Small intestine (tissue), 7 donors: ENCODE data around the gene RHOB. TPM values are rescaled to one million over a fixed set of nuclear protein-coding genes. Genes with fewer than 3 reads are reported as not detected.

Experiments used
- DNase-seq, 2 donors: peaks; one replicate each; pipeline versions ENCODE4 v3.0.0 to v3.0.0-alpha.2; 2013
- FAIRE-seq: peaks from 2 replicates; lab custom pipeline; 2012; peaks lifted over from hg19 to GRCh38; lab: Jason Lieb, UNC
- H3K27ac ChIP-seq, 3 donors: one replicate each; pipeline ENCODE4 v1.5.1; 2013; ENCODE audit warnings: low read length in 2 of 3, mild to moderate bottlenecking in 2 of 3, control low read depth in 1 of 3, inconsistent platforms in 1 of 3, low read depth in 1 of 3, moderate library complexity in 1 of 3
- H3K27me3 ChIP-seq, 3 donors: one replicate each; pipeline ENCODE4 v1.6.1; 2013; ENCODE audit warnings: low read length in 3 of 3, inconsistent platforms in 1 of 3; ENCODE audit not compliant: control insufficient read depth in 3 of 3, insufficient read depth in 3 of 3
- H3K36me3 ChIP-seq, 3 donors: one replicate each; pipeline ENCODE4 v1.6.1; 2013; ENCODE audit warnings: low read length in 3 of 3, inconsistent platforms in 1 of 3, low read depth in 1 of 3, mild to moderate bottlenecking in 1 of 3, moderate library complexity in 1 of 3; ENCODE audit not compliant: control insufficient read depth in 3 of 3, insufficient read depth in 2 of 3
- H3K4me1 ChIP-seq, 3 donors: one replicate each; pipeline ENCODE4 v1.6.1; 2013; ENCODE audit warnings: low read length in 2 of 3, inconsistent platforms in 1 of 3, low read depth in 1 of 3, mild to moderate bottlenecking in 1 of 3, moderate library complexity in 1 of 3; ENCODE audit not compliant: control insufficient read depth in 3 of 3, insufficient read depth in 2 of 3
- H3K4me3 ChIP-seq, 3 donors: one replicate each; pipeline ENCODE4 v1.5.1; 2013; ENCODE audit warnings: low read length in 3 of 3, control low read depth in 1 of 3, inconsistent platforms in 1 of 3, low read depth in 1 of 3, mild to moderate bottlenecking in 1 of 3, moderate library complexity in 1 of 3
- H3K9me3 ChIP-seq, 2 donors: one replicate each; pipeline ENCODE4 v1.6.1; 2013; ENCODE audit warnings: low read depth in 1 of 2, low read length in 1 of 2; ENCODE audit not compliant: control insufficient read depth in 2 of 2, insufficient read depth in 1 of 2
- WGBS, 3 donors: extraction: QIAGEN DNeasy Blood & Tissue Kit; methylation state at CpG; one replicate each; pipeline ENCODE4 v1.1.7; 2013; 5-methylcytosine and 5-hydroxymethylcytosine counted together
- polyA plus RNA-seq, 4 donors: library from polyadenylated mRNA; stranded (reverse) in 3 of 4; unstranded in 1 of 4; fragments of 200-250 nt in 3 of 4; fragments of 120-200 nt in 1 of 4; gene quantifications; one replicate each; pipeline versions ENCODE4 v1.2.1 to v1.2.3, GENCODE V29; 2013
- donor health status: healthy with polysubstance abuse.
- donor health status: control.
- donor health status: control.
- donor health status: Bipolar disorder and iron deficiency.
- donor health status: healthy.

The RHOB gene
- polyA plus RNA-seq, 4 donors, result 17.7 to 246 (median 44.2) TPM

- no peak for DNase-seq
- WGBS, 3 donors, result 91 to 98% (median 94%) methylated on average over 3 of the region's 3 CpGs
- FAIRE-seq, result no peak
- H3K4me3 ChIP-seq, result no peak overlapping the region
- no peaks in the 10 kb centered on the region for H3K9me3 ChIP-seq
- no peaks in the 10 kb centered on the region for H3K36me3 ChIP-seq
- no peaks in the 10 kb centered on the region for H3K27me3 ChIP-seq
- no peaks in the 10 kb centered on the region for H3K4me1 ChIP-seq
- H3K27ac ChIP-seq, result no peak overlapping the region
These were observed 28.7 kb downstream of the RHOB start for GRCh38 chr2:20475567-20475952.

- Histone ChIP-seq H3K9me3 (no peaks in the 10 kb centered on the region), H3K4me3 (no peak overlapping the region), H3K27me3 (no peaks in the 10 kb centered on the region), H3K36me3 (no peaks in the 10 kb centered on the region), H3K27ac (no peak overlapping the region), H3K4me1 (no peaks in the 10 kb centered on the region)
- FAIRE-seq (no peak), DNase-seq (no peak)
- 88 to 100% (median 88%) methylated on average over 1 of the region's 1 CpG for WGBS, 3 donors
These were observed 29.6 kb downstream of the RHOB start for GRCh38 chr2:20476481-20476880.

GRCh38 chr2:20476950-20477349 is 30.1 kb downstream of the RHOB start:
- no peaks in the 10 kb centered on the region for H3K27me3 ChIP-seq
- no peaks in the 10 kb centered on the region for H3K4me1 ChIP-seq
- no peak overlapping the region for H3K27ac ChIP-seq
- H3K9me3 ChIP-seq, result no peaks in the 10 kb centered on the region
- FAIRE-seq, result no peak
- no peak for DNase-seq
- no peak overlapping the region for H3K4me3 ChIP-seq
- WGBS, 3 donors, result 85 to 89% (median 87%) methylated on average over 7 of the region's 7 CpGs
- H3K36me3 ChIP-seq, result no peaks in the 10 kb centered on the region

- H3K36me3 ChIP-seq, result no peaks in the 10 kb centered on the region
- no peak for FAIRE-seq
- no peaks in the 10 kb centered on the region for H3K9me3 ChIP-seq
- no peak for DNase-seq
- no peak overlapping the region for H3K4me3 ChIP-seq
- WGBS, 3 donors, result 90 to 97% (median 91%) methylated on average over 7 of the region's 7 CpGs
- no peaks in the 10 kb centered on the region for H3K27me3 ChIP-seq
- no peaks in the 10 kb centered on the region for H3K4me1 ChIP-seq
- H3K27ac ChIP-seq, result no peak overlapping the region
These were observed 32.1 kb downstream of the RHOB start for GRCh38 chr2:20478961-20479360.

GRCh38 chr2:20479835-20480234 is 33.0 kb downstream of the RHOB start:
- FAIRE-seq (no peak), DNase-seq (no peak)
- H3K4me1 ChIP-seq, result no peaks in the 10 kb centered on the region
- no peak overlapping the region for H3K4me3 ChIP-seq
- no peaks in the 10 kb centered on the region for H3K27me3 ChIP-seq
- WGBS, 3 donors, result 84 to 88% (median 87%) methylated on average over 9 of the region's 9 CpGs
- no peak overlapping the region for H3K27ac ChIP-seq
- no peaks in the 10 kb centered on the region for H3K36me3 ChIP-seq
- no peaks in the 10 kb centered on the region for H3K9me3 ChIP-seq

- FAIRE-seq (no peak), DNase-seq (no peak)
- no peaks in the 10 kb centered on the region for H3K4me1 ChIP-seq
- H3K9me3 ChIP-seq, result no peaks in the 10 kb centered on the region
- H3K27ac ChIP-seq, result no peak overlapping the region
- no peak overlapping the region for H3K4me3 ChIP-seq
- 52 to 64% (median 57%) methylated on average over 4 of the region's 4 CpGs for WGBS, 3 donors
- H3K27me3 ChIP-seq, result no peaks in the 10 kb centered on the region
- no peaks in the 10 kb centered on the region for H3K36me3 ChIP-seq
These were observed 34.0 kb downstream of the RHOB start for GRCh38 chr2:20480913-20481312.

GRCh38 chr2:20481798-20482405 is 35.0 kb downstream of the RHOB start:
- no peak overlapping the region for H3K27ac ChIP-seq
- no peaks in the 10 kb centered on the region for H3K27me3 ChIP-seq
- WGBS, 3 donors, result 81 to 89% (median 85%) methylated on average over 5 of the region's 5 CpGs
- DNase-seq, result no peak
- no peak for FAIRE-seq
- H3K4me3 ChIP-seq, result no peak overlapping the region
- H3K36me3 ChIP-seq, result no peaks in the 10 kb centered on the region
- no peaks in the 10 kb centered on the region for H3K4me1 ChIP-seq
- H3K9me3 ChIP-seq, result no peaks in the 10 kb centered on the region

GRCh38 chr2:20482725-20483124 is 35.9 kb downstream of the RHOB start:
- Histone ChIP-seq H3K27me3 (no peaks in the 10 kb centered on the region), H3K36me3 (no peaks in the 10 kb centered on the region), H3K4me3 (no peak overlapping the region), H3K4me1 (no peaks in the 10 kb centered on the region), H3K27ac (no peak overlapping the region), H3K9me3 (no peaks in the 10 kb centered on the region)
- no peak for FAIRE-seq
- 87 to 89% (median 88%) methylated on average over 3 of the region's 3 CpGs for WGBS, 3 donors
- no peak for DNase-seq
